Myocyte (in vitro differentiated cells): ENCODE data around the gene HAS3. TPM values are rescaled to one million over a fixed set of nuclear protein-coding genes. Genes with fewer than 3 reads are reported as not detected.
"Not testable (repeated sequence)": the region's sequence is repeated elsewhere in the genome, so short reads cannot be mapped to it uniquely, and the experiment has no call there.

Experiments used
- DNase-seq: peaks from one replicate; pipeline ENCODE4 v3.0.0-alpha.2; 2012; ENCODE audit warnings: low read depth
- total RNA-seq: library from RNA; depleted of rRNA; stranded (reverse); fragments of >200 nt; gene quantifications from 2 replicates; pipeline ENCODE4 v1.2.3, GENCODE V29; 2014

The HAS3 gene
- total RNA-seq, 1 donor from 2014 or later, result 0.08 TPM

- no peak for DNase-seq
These were observed 36.5 kb downstream of the HAS3 start for GRCh38 chr16:69141936-69142335.

- no peak for DNase-seq
These were observed 37.7 kb downstream of the HAS3 start for GRCh38 chr16:69143116-69143515.

GRCh38 chr16:69145658-69146057 is 40.2 kb downstream of the HAS3 start:
- DNase-seq, result peak; percentile 68

GRCh38 chr16:69149621-69150020 is 44.2 kb downstream of the HAS3 start:
- not testable (repeated sequence) for DNase-seq

- peak; percentile 77 for DNase-seq
These were observed 44.9 kb downstream of the HAS3 start for GRCh38 chr16:69150146-69150865.

- no peak for DNase-seq
These were observed 51.7 kb downstream of the HAS3 start for GRCh38 chr16:69157196-69157595.

- DNase-seq, result no peak
These were observed 54.7 kb downstream of the HAS3 start for GRCh38 chr16:69160192-69160591.

- no peak for DNase-seq
These were observed 60.1 kb downstream of the HAS3 start for GRCh38 chr16:69165584-69165983.

GRCh38 chr16:69166221-69166833 is 60.9 kb downstream of the HAS3 start:
- no peak for DNase-seq

GRCh38 chr16:69166946-69167930 is 61.8 kb downstream of the HAS3 start:
- no peak for DNase-seq

Other genes with a start within 250 kb of the HAS3 start
- gene CHTF8, start 26.9 kb downstream of the HAS3 start, total RNA-seq, result 35.5 and 36.6 TPM in 2 replicates
- gene UTP4, start 27.0 kb downstream of the HAS3 start, total RNA-seq, result 16.1 and 18.1 TPM in 2 replicates
- gene SNTB2, start 81.5 kb downstream of the HAS3 start, total RNA-seq, result 21.3 and 28.9 TPM in 2 replicates
- gene VPS4A, start 205.7 kb downstream of the HAS3 start, total RNA-seq, result 32.8 and 33.7 TPM in 2 replicates
- gene PDF, start 224.9 kb downstream of the HAS3 start, total RNA-seq, result 34.2 and 53.8 TPM in 2 replicates
- gene COG8, start 233.9 kb downstream of the HAS3 start, total RNA-seq, result 55.0 and 68.6 TPM in 2 replicates
- gene NIP7, start 234.1 kb downstream of the HAS3 start, total RNA-seq, result 20.5 and 22.9 TPM in 2 replicates
- 0.36 TPM in 1 of 2 replicates, not detected in the other for gene TMED6, start 246.1 kb downstream of the HAS3 start, total RNA-seq